GM19025 (cell line): ENCODE results near the gene HOMER1.

ENCODE experiments used
- ATAC-seq: cut with Tn5 transposase; IDR thresholded peaks from one replicate; pipeline ENCODE4 v1.9.1; 2021; ENCODE audit warnings: mild to moderate bottlenecking, low read depth, moderate library complexity; ENCODE audit not compliant: unreplicated experiment

The HOMER1 gene

GRCh38 chr5:79491690-79492317 is 22.1 kb downstream of the HOMER1 start:
- ATAC-seq: no peak

- ATAC-seq: no peak
Measured at GRCh38 chr5:79490323-79490936, 23.5 kb downstream of the HOMER1 start.

- ATAC-seq: no peak
Measured at GRCh38 chr5:79489773-79490172, 24.2 kb downstream of the HOMER1 start.

- ATAC-seq: no peak
Measured at GRCh38 chr5:79488775-79489174, 25.2 kb downstream of the HOMER1 start.

- ATAC-seq: no peak
Measured at GRCh38 chr5:79488058-79488457, 25.9 kb downstream of the HOMER1 start.

- ATAC-seq: no peak
Measured at GRCh38 chr5:79487251-79487650, 26.7 kb downstream of the HOMER1 start.

GRCh38 chr5:79486116-79486515 is 27.8 kb downstream of the HOMER1 start:
- ATAC-seq: no peak

- ATAC-seq: no peak
Measured at GRCh38 chr5:79484731-79485130, 29.2 kb downstream of the HOMER1 start.

GRCh38 chr5:79481574-79481973 is 32.4 kb downstream of the HOMER1 start:
- ATAC-seq: no peak

GRCh38 chr5:79480991-79481390 is 32.9 kb downstream of the HOMER1 start:
- no peak for ATAC-seq

- ATAC-seq: no peak
Measured at GRCh38 chr5:79475152-79475466, 38.8 kb downstream of the HOMER1 start.

- no peak for ATAC-seq
Measured at GRCh38 chr5:79474367-79475151, 39.4 kb downstream of the HOMER1 start.

- no peak for ATAC-seq
Measured at GRCh38 chr5:79471556-79471955, 42.4 kb downstream of the HOMER1 start.

GRCh38 chr5:79464695-79465332 is 49.1 kb downstream of the HOMER1 start:
- ATAC-seq: no peak

GRCh38 chr5:79464278-79464677 is 49.7 kb downstream of the HOMER1 start:
- ATAC-seq: no peak

GRCh38 chr5:79459626-79460025 is 54.3 kb downstream of the HOMER1 start:
- no peak for ATAC-seq

GRCh38 chr5:79456890-79457583 is 56.9 kb downstream of the HOMER1 start:
- ATAC-seq: no peak

- no peak for ATAC-seq
Measured at GRCh38 chr5:79456400-79456799, 57.5 kb downstream of the HOMER1 start.

GRCh38 chr5:79454043-79454442 is 59.9 kb downstream of the HOMER1 start:
- no peak for ATAC-seq

GRCh38 chr5:79448336-79448735 is 65.6 kb downstream of the HOMER1 start:
- ATAC-seq: no peak

GRCh38 chr5:79436821-79437220 is 77.1 kb downstream of the HOMER1 start:
- no peak for ATAC-seq
